Activated T-cell treated with anti-CD3 and anti-CD28 coated beads, Interleukin-2, amount 50 U/mL, for 4 hours (primary cell): ENCODE data around the gene MBNL1. TPM values are rescaled to one million over a fixed set of nuclear protein-coding genes. Genes with fewer than 3 reads are reported as not detected.
A peak's percentile ranks its signal among the peaks of the same experiment; 100 is the strongest.

Source experiments
- ATAC-seq, 2 donors: fragments of 200-7000 bp; cut with Tn5 transposase; one replicate each; pipeline ENCODE4 v1.10.0; 2021
- DNase-seq: peaks from one replicate; pipeline ENCODE4 v3.0.0-alpha.2; 2020
- H3K27me3 Mint-ChIP-seq: one replicate; pipeline ENCODE4 v1.8.0; 2021; ENCODE audit warnings: low read depth, mixed read lengths
- H3K36me3 Mint-ChIP-seq: one replicate; pipeline ENCODE4 v1.8.0; 2022; ENCODE audit warnings: mixed read lengths; ENCODE audit not compliant: insufficient read depth
- H3K4me1 Mint-ChIP-seq: one replicate; pipeline ENCODE4 v1.8.0; 2021; ENCODE audit warnings: low read depth, mixed read lengths
- H3K4me3 Mint-ChIP-seq: one replicate; pipeline ENCODE4 v1.8.0; 2021; ENCODE audit warnings: mild to moderate bottlenecking, moderate library complexity, mixed read lengths
- H3K9me3 Mint-ChIP-seq: one replicate; pipeline ENCODE4 v1.8.0; 2021; ENCODE audit warnings: mixed read lengths
- total RNA-seq, 3 donors: library from RNA; stranded (reverse); gene quantifications; one replicate each; pipeline ENCODE4 v1.2.1, GENCODE V29; 2021

Gene MBNL1
- total RNA-seq, 3 donors from 2014 or later, result 343 to 376 (median 347) TPM

DNA sequence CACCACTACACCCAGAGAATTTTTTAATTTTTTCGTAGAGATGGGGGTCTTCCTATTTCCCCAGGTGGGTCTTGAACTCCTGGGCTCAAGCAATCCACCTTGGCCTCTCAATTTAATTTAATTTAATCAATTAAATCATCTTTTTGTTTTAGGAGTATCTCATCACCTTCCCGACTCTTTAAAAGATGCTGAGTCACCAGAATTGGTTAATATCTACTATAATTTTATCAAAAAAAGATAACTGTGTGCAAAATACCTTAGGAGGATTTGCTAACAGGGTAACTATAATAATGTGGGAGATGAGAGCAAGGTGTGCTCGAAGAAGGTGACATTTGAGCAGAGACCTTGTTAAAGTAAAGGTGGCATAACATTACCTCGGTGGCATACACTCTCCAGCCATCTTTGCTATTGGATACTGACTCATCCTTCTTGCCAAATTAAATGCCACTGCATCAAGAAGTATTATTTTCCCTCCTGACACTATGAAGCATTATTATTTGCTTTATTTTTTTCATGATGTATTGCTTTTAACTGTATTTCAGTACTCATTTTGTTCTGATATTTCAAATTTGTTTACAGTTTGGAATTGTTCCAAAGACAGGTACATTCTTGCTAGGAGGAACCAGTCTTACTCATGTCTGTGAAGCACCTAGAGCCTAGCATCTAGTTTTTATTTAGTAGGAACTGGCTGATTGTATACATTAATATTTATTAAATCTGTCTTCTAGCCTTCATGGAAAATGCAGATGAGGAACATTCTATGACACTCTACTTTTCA, 200.7 kb downstream of the MBNL1 start:
- H3K27me3 Mint-ChIP-seq, result no peaks in the 10 kb centered on the region
- H3K36me3 Mint-ChIP-seq, result peaks cover 10% of the 10 kb centered on the region
- no peak overlapping the region for H3K4me3 Mint-ChIP-seq
- ATAC-seq, result no peak
- peaks cover 15% of the 10 kb centered on the region for H3K4me1 Mint-ChIP-seq
- DNase-seq, result no peak
- no peaks in the 10 kb centered on the region for H3K9me3 Mint-ChIP-seq

DNA sequence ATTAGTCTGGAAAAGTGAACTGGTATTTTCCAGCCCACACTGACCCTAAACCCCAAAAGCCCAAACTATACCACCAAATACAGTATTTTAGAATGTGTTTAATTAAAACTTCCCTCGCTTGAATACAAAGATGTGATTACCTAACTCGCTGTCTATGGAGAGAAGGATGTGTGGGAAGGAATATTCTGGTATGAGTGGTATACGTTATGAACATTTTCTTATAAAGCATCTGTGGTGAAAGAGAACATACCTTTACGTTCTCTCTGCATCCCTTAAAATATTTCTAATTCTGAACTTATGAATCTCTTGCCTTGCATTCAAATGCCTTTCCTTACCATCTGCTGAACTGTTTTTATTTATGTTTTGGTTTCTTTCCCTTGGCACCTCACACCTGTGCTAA, 201.4 kb downstream of the MBNL1 start:
- peaks cover 10% of the 10 kb centered on the region for H3K36me3 Mint-ChIP-seq
- H3K27me3 Mint-ChIP-seq, result no peaks in the 10 kb centered on the region
- peaks cover 15% of the 10 kb centered on the region for H3K4me1 Mint-ChIP-seq
- no peak overlapping the region for H3K4me3 Mint-ChIP-seq
- no peaks in the 10 kb centered on the region for H3K9me3 Mint-ChIP-seq
- DNase-seq, result no peak
- no peak for ATAC-seq

DNA sequence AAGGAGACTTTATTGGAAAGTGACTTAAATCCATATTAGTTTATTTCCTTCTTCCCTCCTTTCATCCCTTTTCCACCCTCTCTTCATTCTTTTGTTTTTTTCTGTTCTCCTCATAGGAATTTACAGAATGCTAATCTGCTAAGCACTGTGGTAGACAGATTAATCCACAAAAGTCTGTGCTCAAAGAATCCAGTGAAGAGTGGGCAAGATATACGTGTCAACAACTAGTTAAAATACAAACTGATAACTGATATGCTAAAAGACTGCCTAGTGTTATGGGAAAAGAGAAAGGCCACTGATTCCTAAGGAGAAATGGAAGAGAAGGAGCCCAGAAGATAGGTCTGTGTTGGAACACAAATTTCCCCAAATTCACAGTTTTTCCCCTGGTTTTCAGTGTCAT, 202.2 kb downstream of the MBNL1 start:
- ATAC-seq, result no peak
- no peaks in the 10 kb centered on the region for H3K9me3 Mint-ChIP-seq
- no peaks in the 10 kb centered on the region for H3K27me3 Mint-ChIP-seq
- H3K36me3 Mint-ChIP-seq, result peaks cover 7% of the 10 kb centered on the region
- DNase-seq, result no peak
- H3K4me1 Mint-ChIP-seq, result peaks cover 15% of the 10 kb centered on the region
- H3K4me3 Mint-ChIP-seq, result no peak overlapping the region

DNA sequence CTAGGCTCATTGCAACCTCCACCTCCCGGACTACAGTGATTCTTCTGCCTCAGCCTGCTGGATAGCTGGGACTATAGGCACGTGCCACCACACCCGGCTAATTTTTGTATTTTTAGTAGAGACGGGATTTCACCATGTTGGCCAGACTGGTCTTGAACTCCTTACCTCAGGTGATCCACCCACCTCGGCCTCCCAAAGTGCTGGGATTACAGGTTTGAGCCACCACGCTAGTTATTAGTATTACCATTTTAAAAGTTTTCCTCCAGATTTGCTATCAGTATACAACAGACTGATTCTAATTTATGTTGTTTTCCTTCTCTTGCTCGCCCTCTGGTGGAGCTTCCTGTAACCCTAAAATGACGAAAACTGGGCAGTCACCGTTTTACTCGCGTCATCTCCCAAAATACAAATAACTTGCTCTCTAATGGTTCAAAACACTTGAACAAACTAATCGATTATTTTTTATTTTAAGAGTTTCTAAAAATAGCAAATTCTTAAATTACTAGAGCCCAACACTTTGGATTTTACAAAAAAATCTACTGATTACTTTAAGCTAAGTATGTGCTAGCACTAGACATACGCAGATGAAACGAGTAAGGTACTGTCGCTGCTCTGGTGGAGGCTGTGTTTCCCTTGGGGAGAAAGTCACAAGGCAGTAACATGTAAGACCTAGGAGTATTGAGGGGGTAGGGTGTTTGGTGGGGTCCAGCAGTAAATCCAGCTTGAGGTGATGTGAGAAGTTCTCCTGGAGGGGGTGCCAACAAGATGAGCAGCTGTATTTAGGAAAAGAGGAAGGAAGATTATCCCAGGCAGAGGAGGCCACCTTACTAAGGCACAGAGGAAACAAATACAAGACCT, 203.3 kb downstream of the MBNL1 start:
- DNase-seq (peak; percentile 60), ATAC-seq (peak; percentile 81 to 85)
- Mint-ChIP-seq H3K4me1 (peaks cover 12% of the 10 kb centered on the region), H3K36me3 (peaks cover under 1% of the 10 kb centered on the region), H3K9me3 (no peaks in the 10 kb centered on the region), H3K4me3 (peak overlapping the region; percentile 73), H3K27me3 (no peaks in the 10 kb centered on the region)

DNA sequence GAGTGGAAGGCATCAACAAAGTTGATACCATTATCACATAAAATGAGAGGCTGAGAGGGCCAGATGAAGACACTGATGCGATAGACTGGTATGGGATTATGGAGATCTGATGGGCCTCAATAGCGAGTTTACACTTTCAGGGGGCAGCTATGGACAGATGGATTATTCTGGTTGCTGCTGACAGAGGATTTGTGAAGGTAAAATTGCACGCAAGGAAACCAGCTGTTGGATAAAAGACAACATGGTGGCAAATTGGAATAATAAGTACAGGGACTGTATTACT, 203.9 kb downstream of the MBNL1 start:
- Mint-ChIP-seq H3K36me3 (no peaks in the 10 kb centered on the region), H3K9me3 (no peaks in the 10 kb centered on the region), H3K27me3 (no peaks in the 10 kb centered on the region), H3K4me3 (peak overlapping the region; percentile 73), H3K4me1 (peaks cover 11% of the 10 kb centered on the region)
- no peak for DNase-seq
- no peak for ATAC-seq

DNA sequence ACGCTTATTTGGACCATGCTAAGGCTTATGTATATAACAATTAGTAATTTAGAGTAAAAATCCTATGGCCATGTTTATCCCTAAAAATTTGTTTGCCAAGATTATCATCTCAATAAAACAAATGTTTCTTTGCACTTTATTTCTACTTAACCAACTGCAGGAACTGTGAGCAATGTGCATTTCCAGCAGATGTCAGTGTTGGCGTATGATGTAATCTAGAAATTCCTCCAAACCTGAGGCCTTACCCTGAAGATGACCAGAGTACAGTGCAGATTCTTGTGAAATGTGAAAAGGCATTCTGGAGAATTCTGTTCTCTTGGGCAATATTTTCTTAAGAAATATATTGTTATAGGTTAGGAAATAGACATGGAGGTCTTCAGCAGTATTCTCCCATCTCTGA, 205.9 kb downstream of the MBNL1 start:
- DNase-seq (no peak), ATAC-seq (no peak)

DNA sequence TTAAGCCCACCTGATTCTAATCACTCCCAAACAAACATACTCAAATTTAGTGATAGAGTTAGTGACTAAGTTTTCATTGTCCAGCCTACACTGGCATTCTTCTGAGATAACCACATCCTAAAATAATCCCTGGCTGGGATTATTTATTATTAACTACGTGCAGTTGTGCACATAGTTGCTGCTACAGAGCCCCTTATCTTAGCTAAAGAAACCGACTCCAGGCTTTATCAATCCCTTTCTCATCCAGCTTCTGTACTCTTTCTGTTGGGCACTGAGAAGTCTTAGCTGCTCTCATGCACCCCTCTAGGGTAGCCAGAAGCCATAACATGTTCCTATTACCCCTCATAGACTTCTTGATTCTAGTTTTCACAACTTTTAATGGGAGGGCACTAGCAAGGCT, 208.7 kb downstream of the MBNL1 start:
- peaks cover 10% of the 10 kb centered on the region for H3K36me3 Mint-ChIP-seq
- H3K9me3 Mint-ChIP-seq, result peaks cover 15% of the 10 kb centered on the region
- ATAC-seq, result no peak
- peaks cover 5% of the 10 kb centered on the region for H3K4me1 Mint-ChIP-seq
- DNase-seq, result no peak
- no peak overlapping the region for H3K4me3 Mint-ChIP-seq
- peaks cover 8% of the 10 kb centered on the region for H3K27me3 Mint-ChIP-seq

More for the DNA sequence above, 205.9 kb downstream of the MBNL1 start:
- H3K4me1 Mint-ChIP-seq, result peaks cover 11% of the 10 kb centered on the region
- no peak overlapping the region for H3K4me3 Mint-ChIP-seq
- peaks cover 3% of the 10 kb centered on the region for H3K27me3 Mint-ChIP-seq
- no peaks in the 10 kb centered on the region for H3K9me3 Mint-ChIP-seq
- no peaks in the 10 kb centered on the region for H3K36me3 Mint-ChIP-seq

DNA sequence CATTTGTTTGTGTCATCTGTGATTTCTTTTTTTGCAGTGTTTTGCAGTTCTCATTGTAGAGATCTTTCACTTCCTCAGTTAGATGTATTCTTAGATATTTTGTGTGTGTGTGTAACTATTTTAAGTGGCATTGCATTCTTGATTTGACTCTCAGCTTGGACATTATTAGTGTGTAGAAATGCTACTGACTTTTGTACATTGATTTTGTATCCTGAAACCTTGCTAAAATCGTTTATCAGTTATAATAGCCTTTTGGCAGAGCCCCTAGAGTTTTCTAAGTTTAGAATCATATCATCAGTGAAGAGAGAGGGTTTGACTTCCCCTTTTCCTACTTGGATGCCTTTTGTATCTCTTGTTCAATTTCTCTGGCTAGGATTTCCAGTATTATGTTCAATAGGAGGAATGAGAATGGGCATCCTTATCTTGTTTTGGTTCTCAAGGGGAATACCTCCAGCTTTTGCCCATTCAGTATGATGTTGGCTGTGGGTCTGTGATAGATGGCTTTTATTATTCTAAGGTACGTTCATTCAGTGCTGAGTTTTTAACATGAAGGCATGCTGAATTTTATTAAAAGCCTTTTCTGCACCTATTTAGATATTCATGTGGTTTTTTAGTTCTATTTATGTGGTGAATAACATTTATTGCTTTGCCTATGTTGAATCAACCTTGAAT, 211.7 kb downstream of the MBNL1 start:
- no peak overlapping the region for H3K4me3 Mint-ChIP-seq
- H3K36me3 Mint-ChIP-seq, result peaks cover 17% of the 10 kb centered on the region
- no peak for ATAC-seq
- H3K9me3 Mint-ChIP-seq, result peaks cover 27% of the 10 kb centered on the region
- H3K27me3 Mint-ChIP-seq, result peaks cover 8% of the 10 kb centered on the region
- H3K4me1 Mint-ChIP-seq, result peaks cover 2% of the 10 kb centered on the region
- DNase-seq, result no peak

DNA sequence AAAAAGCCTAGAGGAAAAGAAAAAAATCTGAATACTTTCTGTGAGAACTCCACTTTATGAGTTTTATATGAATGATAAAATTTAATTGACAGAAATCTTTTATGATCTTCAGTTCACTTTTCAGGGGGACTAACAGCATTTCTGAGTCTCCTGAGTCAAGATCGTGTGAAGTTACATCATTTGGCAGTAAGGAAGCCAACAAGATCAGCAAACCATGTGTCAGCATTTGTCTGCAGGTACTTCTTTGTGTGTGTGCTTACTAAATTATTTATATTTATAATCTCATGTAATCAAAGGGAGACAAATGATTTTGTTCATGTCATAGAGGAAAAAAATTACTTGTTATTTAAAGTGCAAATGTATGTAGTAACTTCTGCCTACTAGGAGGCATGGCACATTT, 217.6 kb downstream of the MBNL1 start:
- H3K9me3 Mint-ChIP-seq, result peaks cover 23% of the 10 kb centered on the region
- H3K36me3 Mint-ChIP-seq, result peaks cover 17% of the 10 kb centered on the region
- no peak overlapping the region for H3K4me3 Mint-ChIP-seq
- no peak for ATAC-seq
- DNase-seq, result no peak
- H3K4me1 Mint-ChIP-seq, result peaks cover 2% of the 10 kb centered on the region
- H3K27me3 Mint-ChIP-seq, result peaks cover 5% of the 10 kb centered on the region

DNA sequence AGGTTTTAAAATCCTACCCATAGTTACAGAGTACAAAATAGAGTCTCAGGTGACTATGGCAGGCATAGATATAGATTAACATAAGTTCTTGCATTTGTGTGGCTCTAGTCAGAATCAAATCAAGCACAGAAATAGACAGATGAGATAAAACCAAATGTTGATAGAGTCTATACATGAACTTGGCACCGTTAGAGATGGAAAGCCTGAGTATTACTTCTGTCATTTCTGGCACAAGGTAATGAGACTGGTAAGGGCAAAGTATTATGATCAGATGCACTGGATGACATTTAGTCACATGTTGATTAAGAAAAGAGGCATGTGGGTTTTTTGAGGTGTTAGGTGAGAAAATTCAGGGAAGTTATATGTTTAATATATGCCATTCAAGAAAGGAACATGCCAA, 219.7 kb downstream of the MBNL1 start:
- peaks cover 6% of the 10 kb centered on the region for H3K36me3 Mint-ChIP-seq
- no peak overlapping the region for H3K4me3 Mint-ChIP-seq
- peaks cover 6% of the 10 kb centered on the region for H3K9me3 Mint-ChIP-seq
- H3K4me1 Mint-ChIP-seq, result no peaks in the 10 kb centered on the region
- H3K27me3 Mint-ChIP-seq, result peaks cover 2% of the 10 kb centered on the region
- ATAC-seq, result no peak
- no peak for DNase-seq

DNA sequence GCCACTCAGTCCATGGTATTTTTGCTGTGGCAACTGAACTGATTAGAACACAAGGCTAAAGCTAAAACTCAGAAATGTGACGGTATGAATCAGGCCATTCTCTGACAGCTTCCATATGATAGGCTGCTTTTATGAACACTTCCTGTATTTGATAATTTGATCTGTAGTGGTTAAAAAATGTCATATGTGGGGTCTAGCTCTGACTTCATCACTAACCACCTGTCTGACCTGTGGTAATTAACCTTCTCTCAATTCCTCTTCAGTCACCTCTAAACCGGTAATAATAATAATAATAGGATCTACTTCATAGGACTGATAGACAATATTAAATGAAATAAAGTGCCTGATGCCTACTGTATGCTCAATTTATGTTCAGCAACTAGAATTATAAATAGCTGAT, 223.2 kb downstream of the MBNL1 start:
- H3K36me3 Mint-ChIP-seq, result peaks cover 4% of the 10 kb centered on the region
- H3K4me3 Mint-ChIP-seq, result no peak overlapping the region

DNA sequence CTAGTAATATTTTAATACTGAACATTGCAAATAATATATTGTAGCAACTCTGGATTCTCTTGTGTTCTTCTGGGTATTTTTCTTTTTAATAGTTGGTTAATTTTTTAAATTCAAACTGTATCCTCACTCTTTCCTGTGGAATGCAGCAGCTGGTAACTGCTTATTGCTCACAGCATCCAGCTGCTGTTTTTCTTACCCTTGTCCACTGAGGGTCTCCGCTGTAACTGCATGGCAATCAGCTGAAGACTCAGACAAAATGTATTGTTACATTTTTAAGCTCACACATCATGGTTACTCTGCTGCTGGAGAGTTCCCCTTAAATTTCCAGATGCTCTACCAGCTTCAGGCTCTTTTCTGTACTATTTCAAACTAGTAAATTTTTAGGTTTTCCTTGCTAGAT, 227.6 kb downstream of the MBNL1 start:
- Mint-ChIP-seq H3K36me3 (peaks cover 3% of the 10 kb centered on the region), H3K9me3 (no peaks in the 10 kb centered on the region), H3K27me3 (no peaks in the 10 kb centered on the region), H3K4me1 (peaks cover 17% of the 10 kb centered on the region), H3K4me3 (no peak overlapping the region)
- DNase-seq, result no peak
- no peak for ATAC-seq

More for the DNA sequence above, 223.2 kb downstream of the MBNL1 start:
- Mint-ChIP-seq H3K9me3 (no peaks in the 10 kb centered on the region), H3K27me3 (peaks cover 2% of the 10 kb centered on the region), H3K4me1 (peaks cover 3% of the 10 kb centered on the region)
- DNase-seq (no peak), ATAC-seq (no peak)

DNA sequence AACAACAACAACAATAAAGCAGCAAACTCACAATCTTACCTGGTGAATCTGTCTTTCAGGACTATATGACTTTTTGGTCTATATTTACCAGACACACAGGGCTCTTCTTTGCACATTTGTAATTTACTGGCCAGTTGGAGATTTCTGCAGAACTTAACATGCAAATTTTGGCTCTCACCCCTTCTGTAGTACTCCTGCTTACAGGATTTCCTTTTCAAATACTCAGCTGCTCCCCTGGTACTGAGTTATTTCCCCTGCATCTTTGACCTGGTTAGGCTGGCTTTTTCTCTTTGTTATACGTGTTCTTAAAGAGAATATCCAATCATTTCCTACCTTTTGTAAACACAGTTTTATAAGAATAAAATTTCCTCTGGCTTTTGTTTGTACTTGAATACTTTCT, 228.0 kb downstream of the MBNL1 start:
- peaks cover under 1% of the 10 kb centered on the region for H3K9me3 Mint-ChIP-seq
- no peaks in the 10 kb centered on the region for H3K27me3 Mint-ChIP-seq
- DNase-seq (no peak), ATAC-seq (no peak)
- H3K36me3 Mint-ChIP-seq, result peaks cover 3% of the 10 kb centered on the region
- no peak overlapping the region for H3K4me3 Mint-ChIP-seq
- peaks cover 17% of the 10 kb centered on the region for H3K4me1 Mint-ChIP-seq

DNA sequence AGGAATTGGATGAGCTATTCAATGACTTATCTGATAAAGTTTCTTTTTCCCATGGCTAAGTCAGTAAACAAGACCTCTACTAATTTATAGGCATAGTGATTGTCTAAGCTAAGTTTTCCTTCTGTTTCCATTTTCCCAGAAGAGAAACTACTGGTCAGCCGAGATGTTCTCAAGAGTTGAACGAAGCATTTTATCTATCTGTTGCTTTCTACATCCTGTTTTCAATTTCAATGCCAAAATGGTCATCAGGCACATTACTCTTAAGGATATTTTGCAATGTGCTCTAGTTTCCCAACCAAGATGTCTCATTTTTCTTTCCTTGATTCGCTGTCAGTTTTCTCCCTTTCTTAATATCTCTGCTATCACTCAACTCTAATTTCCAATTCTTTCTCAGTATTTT, 228.7 kb downstream of the MBNL1 start:
- no peak overlapping the region for H3K4me3 Mint-ChIP-seq
- no peak for DNase-seq

More for the DNA sequence above, 228.7 kb downstream of the MBNL1 start:
- H3K36me3 Mint-ChIP-seq, result peaks cover 6% of the 10 kb centered on the region
- peaks cover 4% of the 10 kb centered on the region for H3K9me3 Mint-ChIP-seq
- no peak for ATAC-seq
- H3K4me1 Mint-ChIP-seq, result peaks cover 17% of the 10 kb centered on the region
- H3K27me3 Mint-ChIP-seq, result no peaks in the 10 kb centered on the region
